Nephron progenitor cell (in vitro differentiated cells): Measurements from ENCODE around the gene DAB2IP.

Experiments
- DNase-seq: peaks from one replicate; pipeline ENCODE4 v3.0.0; 2021
- H3K27ac Mint-ChIP-seq: 2 replicates; pipeline ENCODE4 v1.8.0; 2021; ENCODE audit warnings: mild to moderate bottlenecking, moderate library complexity, mixed read lengths
- H3K27me3 Mint-ChIP-seq: 2 replicates; pipeline ENCODE4 v1.8.0; 2021; ENCODE audit warnings: mild to moderate bottlenecking, low read depth, mixed read lengths; ENCODE audit not compliant: poor library complexity
- H3K36me3 Mint-ChIP-seq: 2 replicates; pipeline ENCODE4 v1.8.0; 2021; ENCODE audit warnings: low read depth, mixed read lengths
- H3K4me1 Mint-ChIP-seq: 2 replicates; pipeline ENCODE4 v1.8.0; 2021; ENCODE audit warnings: mixed read lengths
- H3K4me3 Mint-ChIP-seq: 2 replicates; pipeline ENCODE4 v1.8.0; 2021; ENCODE audit warnings: mild to moderate bottlenecking, moderate library complexity, mixed read lengths
- H3K9me3 Mint-ChIP-seq: 2 replicates; pipeline ENCODE4 v1.8.0; 2021; ENCODE audit warnings: mild to moderate bottlenecking, moderate library complexity, mixed read lengths
- TF ChIP-seq, protein P1 (sequence below): fragments of 200-600 bp; sonication (generic); IDR thresholded peaks from 2 replicates; pipeline ENCODE4 v1.5.0; 2021; ENCODE audit warnings: antibody characterized with exemption

Gene DAB2IP

DNA sequence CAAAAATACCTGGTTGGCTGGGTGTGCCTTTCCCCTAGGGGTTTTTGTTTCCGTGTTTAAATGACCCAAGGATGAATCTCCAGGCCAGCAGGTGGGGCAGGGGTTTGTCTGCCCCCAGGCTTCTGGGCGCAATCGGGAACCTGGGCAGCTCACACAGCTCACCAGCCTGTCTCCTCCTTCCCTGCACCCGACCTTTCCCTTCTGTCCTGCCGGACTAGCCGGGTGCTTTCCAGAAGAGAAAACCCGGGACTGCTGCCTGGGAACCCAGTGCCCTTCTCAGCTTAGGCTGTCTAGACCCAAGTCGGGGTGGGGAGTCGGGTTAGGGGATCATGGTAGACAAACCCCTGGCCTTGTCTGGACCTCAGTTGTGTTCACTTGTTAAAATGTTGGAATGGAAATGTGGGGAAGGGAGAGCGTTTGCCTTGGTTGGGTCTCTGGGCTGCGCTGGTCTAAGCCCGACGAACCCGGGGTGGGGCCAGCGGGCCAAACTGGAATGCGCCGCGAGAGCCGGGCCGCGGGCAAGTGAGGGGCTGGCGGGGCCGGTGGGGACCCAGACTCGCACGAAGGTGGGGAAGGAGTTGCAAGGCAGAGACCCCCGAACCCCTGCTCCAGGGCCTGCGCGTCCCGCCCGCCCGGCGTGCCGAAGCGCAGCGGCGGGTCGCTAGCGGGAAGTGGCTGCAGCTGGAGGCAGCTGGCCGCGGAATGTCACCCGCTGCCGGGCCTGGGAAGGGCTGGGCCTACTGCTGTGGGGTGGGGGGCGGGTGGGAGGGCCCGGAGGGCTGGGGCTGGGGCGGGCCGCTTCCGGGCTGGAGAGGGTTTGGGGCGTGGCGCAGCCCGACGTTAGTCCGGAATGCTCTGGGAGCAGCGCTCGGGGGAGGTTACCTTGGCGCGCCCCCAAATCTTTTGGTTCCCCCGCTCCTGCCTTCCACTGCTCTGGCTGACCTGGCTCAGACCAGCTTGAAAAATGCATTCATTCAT lies 84.6 kb downstream of the DAB2IP start:
- Mint-ChIP-seq H3K36me3 (no peaks in the 10 kb centered on the region), H3K9me3 (no peaks in the 10 kb centered on the region), H3K4me1 (peaks cover 90% of the 10 kb centered on the region), H3K4me3 (peak overlapping the region; percentile 81), H3K27me3 (peaks cover 18% of the 10 kb centered on the region), H3K27ac (no peak overlapping the region)
- TF ChIP-seq, protein P1, sequence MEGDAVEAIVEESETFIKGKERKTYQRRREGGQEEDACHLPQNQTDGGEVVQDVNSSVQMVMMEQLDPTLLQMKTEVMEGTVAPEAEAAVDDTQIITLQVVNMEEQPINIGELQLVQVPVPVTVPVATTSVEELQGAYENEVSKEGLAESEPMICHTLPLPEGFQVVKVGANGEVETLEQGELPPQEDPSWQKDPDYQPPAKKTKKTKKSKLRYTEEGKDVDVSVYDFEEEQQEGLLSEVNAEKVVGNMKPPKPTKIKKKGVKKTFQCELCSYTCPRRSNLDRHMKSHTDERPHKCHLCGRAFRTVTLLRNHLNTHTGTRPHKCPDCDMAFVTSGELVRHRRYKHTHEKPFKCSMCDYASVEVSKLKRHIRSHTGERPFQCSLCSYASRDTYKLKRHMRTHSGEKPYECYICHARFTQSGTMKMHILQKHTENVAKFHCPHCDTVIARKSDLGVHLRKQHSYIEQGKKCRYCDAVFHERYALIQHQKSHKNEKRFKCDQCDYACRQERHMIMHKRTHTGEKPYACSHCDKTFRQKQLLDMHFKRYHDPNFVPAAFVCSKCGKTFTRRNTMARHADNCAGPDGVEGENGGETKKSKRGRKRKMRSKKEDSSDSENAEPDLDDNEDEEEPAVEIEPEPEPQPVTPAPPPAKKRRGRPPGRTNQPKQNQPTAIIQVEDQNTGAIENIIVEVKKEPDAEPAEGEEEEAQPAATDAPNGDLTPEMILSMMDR: no peak
- DNase-seq: peak; percentile 78

DNA sequence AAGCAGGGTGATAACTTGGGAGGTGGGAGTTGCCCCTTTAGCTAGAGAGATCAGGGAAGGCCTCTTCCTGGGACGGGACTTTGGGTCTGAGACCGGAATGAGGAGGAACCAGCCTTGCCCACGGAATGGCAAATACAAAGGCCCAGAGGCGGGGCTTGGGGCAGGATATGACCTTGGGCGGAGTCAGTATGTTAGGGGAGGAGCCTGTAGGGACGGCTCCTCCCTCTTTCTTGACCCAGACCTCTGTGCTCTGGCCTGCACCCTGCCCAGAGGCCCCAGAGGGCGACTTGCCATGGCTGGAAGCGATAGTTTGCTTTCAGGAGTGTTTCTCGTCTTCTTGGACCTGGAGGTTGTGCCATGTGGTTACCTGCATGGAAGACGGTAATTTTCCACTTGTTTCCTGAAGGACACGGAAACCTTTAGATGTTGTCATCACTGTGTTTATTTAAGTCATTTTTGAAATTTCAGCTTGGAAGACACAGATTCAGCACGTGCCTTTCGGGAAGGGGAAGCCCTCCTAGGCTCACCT lies 85.6 kb downstream of the DAB2IP start:
- Mint-ChIP-seq H3K4me3 (peak overlapping the region; percentile 74), H3K27me3 (peaks cover 16% of the 10 kb centered on the region), H3K27ac (no peak overlapping the region), H3K9me3 (no peaks in the 10 kb centered on the region), H3K4me1 (peaks cover 86% of the 10 kb centered on the region), H3K36me3 (no peaks in the 10 kb centered on the region)
- DNase-seq: peak; percentile 33
- TF ChIP-seq, protein P1: no peak

DNA sequence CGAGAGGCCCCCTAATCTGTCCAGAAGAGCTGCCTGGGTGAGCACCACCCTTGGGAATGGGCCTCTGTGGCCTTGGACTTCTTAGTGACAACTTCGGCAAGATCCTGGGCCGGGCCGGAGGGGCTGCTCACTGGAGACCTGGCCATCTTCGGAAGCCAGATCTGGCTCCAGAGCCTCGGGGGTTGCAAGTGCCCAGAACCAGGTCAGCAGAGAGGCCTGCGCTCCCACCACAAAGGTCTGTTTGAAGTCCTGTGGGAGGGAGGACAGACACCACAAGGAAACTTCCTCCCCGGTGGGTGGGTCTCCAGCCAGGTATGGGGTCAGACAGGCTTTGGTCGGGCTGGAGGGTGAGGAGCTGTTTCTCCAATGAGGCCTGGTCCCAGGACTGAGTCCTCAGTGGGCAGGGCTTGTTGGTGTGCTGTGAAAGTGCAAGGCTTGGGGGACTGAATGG lies 86.1 kb downstream of the DAB2IP start:
- no peak for DNase-seq
- TF ChIP-seq, protein P1: no peak
- H3K27ac Mint-ChIP-seq: no peak overlapping the region

DNA sequence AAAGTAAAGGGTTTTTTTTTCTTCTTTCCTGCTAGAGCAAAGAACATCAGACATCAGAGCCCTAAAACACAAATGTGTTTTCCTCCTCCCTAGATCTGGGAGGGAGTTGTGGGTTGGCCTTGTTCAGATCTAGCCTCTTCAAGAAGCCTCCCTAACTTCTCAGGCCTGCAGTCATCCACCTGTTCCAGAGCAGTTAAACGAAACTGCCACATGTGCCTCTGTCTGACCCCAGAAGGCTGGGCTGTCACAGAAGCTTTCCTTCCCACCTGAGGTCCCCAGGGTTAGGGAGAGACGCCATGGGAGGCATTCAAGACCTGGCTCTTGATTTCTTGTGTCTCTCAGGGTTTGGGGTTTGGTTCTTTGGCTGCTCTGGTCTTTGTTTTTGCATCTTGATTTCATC lies 87.0 kb downstream of the DAB2IP start:
- H3K4me1 Mint-ChIP-seq: peaks cover 74% of the 10 kb centered on the region
- H3K27ac Mint-ChIP-seq: no peak overlapping the region
- H3K9me3 Mint-ChIP-seq: no peaks in the 10 kb centered on the region
- TF ChIP-seq, protein P1: no peak
- no peaks in the 10 kb centered on the region for H3K36me3 Mint-ChIP-seq
- DNase-seq: no peak
- peaks cover 16% of the 10 kb centered on the region for H3K27me3 Mint-ChIP-seq
- no peak overlapping the region for H3K4me3 Mint-ChIP-seq

More for the DNA sequence above, 86.1 kb downstream of the DAB2IP start:
- Mint-ChIP-seq H3K36me3 (no peaks in the 10 kb centered on the region), H3K4me3 (no peak overlapping the region), H3K27me3 (peaks cover 16% of the 10 kb centered on the region), H3K9me3 (no peaks in the 10 kb centered on the region), H3K4me1 (peaks cover 81% of the 10 kb centered on the region)

DNA sequence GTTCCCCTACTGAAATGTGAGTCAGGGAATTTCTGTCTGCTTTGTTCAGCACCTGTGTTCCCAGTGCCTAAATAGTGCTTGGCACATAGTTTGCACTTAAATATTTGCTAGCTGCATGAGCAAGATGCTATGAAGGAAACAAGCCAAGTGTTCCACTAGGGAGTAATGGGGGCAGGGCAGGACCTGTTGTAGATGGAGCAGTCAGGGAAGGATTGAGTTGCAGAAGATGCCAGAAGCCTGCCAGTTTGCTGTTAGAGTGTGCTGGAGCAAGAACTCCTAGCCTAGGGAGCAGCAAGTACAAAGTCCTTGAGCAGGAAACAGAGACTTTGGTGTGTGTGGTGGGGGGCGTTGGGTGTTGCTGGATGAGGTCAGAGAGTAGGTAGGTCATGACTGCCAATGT lies 87.5 kb downstream of the DAB2IP start:
- no peaks in the 10 kb centered on the region for H3K36me3 Mint-ChIP-seq
- H3K9me3 Mint-ChIP-seq: no peaks in the 10 kb centered on the region
- H3K27me3 Mint-ChIP-seq: peaks cover 16% of the 10 kb centered on the region
- no peak for DNase-seq
- TF ChIP-seq, protein P1: no peak
- H3K27ac Mint-ChIP-seq: no peak overlapping the region
- H3K4me3 Mint-ChIP-seq: no peak overlapping the region
- peaks cover 72% of the 10 kb centered on the region for H3K4me1 Mint-ChIP-seq
